GM12878 (cell line): ENCODE measurements around the gene EEF1A2.

Experiments
- CEBPB ChIP-seq, 2 experiments: fragments of 150-350 bp in 1 of 2; IDR thresholded peaks; 2 replicates each; pipeline ENCODE4 v1.6.1; 2012 to 2014; ENCODE audit warnings: low read depth in 2 of 2, low read length in 2 of 2, borderline replicate concordance in 1 of 2, inconsistent platforms in 1 of 2
- EP300 ChIP-seq, 2 experiments: fragments of 150-350 bp in 1 of 2; IDR thresholded peaks; 2 replicates each; pipeline ENCODE4 v1.6.1; 2011 to 2012; ENCODE audit warnings: low read depth in 2 of 2, low read length in 2 of 2, borderline replicate concordance in 1 of 2, improper control_type of control experiment in 1 of 2, inconsistent platforms in 1 of 2; ENCODE audit not compliant: control insufficient read depth in 1 of 2
- HDAC2 ChIP-seq: fragments of 200-600 bp; sonication (generic); IDR thresholded peaks from 2 replicates; pipeline ENCODE4 v1.6.1; 2017
- HDAC6 ChIP-seq: fragments of 200-600 bp; sonication (generic); IDR thresholded peaks from one replicate; pipeline ENCODE4 v1.8.0; 2017; ENCODE audit warnings: antibody characterized with exemption; ENCODE audit not compliant: unreplicated experiment
- NRF1 ChIP-seq: conservative IDR thresholded peaks from 2 replicates; pipeline ENCODE4 v1.6.1; 2011; ENCODE audit warnings: mild to moderate bottlenecking, low read depth, low read length, improper control_type of control experiment
- TF ChIP-seq, protein P1 (sequence below): IDR thresholded peaks from 2 replicates; pipeline ENCODE4 v1.6.1; 2012; ENCODE audit warnings: low read depth, low read length, improper control_type of control experiment

DNA sequence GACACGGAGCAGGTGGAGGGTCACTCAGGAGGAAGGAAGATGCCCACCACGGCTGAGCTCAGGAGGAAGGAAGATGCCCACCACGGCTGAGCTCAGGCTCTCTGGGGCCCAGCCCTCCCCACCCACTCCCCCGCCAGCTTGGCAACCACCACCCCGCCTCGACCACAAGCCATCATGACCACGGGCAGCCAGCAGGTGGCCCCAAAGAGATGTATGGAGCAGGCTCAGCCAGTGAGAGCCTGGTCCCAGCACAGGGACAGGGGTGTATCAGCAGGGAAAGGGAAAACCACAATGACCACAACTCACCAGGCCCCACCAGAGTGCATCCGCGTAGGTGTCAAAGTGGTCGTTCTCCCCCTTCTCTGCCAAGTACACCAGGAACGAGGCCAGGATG, 56.8 kb downstream of the EEF1A2 start:
- TF ChIP-seq EP300 (IDR thresholded peaks at IDR 0.05; ENCODE audit: borderline replicate concordance in 1 of 2, control insufficient read depth in 1 of 2, low read depth in 2 of 2, low read length in 2 of 2) (no peak), NRF1 (no peak), HDAC6 (no peak), CEBPB (IDR thresholded peaks at IDR 0.05; ENCODE audit: borderline replicate concordance in 1 of 2, low read depth in 2 of 2, low read length in 2 of 2) (no peak), HDAC2 (no peak)
- TF ChIP-seq, protein P1, sequence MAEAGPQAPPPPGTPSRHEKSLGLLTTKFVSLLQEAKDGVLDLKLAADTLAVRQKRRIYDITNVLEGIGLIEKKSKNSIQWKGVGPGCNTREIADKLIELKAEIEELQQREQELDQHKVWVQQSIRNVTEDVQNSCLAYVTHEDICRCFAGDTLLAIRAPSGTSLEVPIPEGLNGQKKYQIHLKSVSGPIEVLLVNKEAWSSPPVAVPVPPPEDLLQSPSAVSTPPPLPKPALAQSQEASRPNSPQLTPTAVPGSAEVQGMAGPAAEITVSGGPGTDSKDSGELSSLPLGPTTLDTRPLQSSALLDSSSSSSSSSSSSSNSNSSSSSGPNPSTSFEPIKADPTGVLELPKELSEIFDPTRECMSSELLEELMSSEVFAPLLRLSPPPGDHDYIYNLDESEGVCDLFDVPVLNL = no peak
